ENCODE measurements around the gene HM13.
"Not testable (repeated sequence)": the region's sequence is repeated elsewhere in the genome, so short reads cannot be mapped to it uniquely, and the experiment has no call there.

The HM13 gene

GRCh38 chr20:31500527-31500926 lies 13.7 kb upstream of the HM13 start:
- DNase-seq (ENCODE audit: low read depth) = no peak

DNA sequence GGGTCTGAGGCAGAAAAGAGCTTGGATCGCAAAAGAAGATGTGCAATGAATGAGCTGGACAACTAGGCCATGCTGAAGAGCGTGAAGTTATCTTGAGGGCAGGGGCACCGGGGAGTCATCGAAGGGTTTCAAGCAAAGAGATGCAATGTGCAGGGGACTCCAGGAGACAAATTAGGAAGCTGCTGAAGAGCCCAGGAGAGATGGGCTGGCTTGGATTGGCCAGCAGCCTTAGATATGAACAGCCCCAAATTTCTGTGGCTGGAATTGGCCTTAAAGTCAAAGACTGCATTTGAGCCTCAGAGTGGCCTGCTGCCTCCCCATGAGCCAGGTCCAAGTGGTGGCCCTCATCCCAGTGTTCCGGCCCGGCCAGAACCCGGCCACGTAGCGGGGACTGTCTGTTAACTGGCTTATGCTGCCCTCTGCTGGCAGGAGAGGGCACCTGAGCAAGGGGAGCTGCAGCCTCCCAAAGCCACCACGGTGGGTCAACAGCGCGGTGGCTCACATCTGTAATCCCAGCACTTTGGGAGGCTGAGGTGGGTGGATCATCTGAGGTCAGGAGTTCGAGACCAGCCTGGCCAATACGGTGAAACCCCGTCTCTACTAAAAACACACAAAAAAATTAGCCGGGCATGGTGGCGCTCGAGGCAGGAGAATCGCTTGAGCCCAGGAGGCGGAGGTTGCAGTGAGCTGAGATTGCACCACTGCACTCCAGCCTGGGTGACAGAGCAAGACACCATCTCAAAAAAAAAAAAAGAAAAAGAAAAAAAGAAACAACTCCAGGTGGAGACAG lies 11.2 kb upstream of the HM13 start:
- peak; percentile 67 for DNase-seq (ENCODE audit: low read depth)

GRCh38 chr20:31505903-31506302 lies 8.3 kb upstream of the HM13 start:
- DNase-seq (ENCODE audit: low read depth) = no peak

DNA sequence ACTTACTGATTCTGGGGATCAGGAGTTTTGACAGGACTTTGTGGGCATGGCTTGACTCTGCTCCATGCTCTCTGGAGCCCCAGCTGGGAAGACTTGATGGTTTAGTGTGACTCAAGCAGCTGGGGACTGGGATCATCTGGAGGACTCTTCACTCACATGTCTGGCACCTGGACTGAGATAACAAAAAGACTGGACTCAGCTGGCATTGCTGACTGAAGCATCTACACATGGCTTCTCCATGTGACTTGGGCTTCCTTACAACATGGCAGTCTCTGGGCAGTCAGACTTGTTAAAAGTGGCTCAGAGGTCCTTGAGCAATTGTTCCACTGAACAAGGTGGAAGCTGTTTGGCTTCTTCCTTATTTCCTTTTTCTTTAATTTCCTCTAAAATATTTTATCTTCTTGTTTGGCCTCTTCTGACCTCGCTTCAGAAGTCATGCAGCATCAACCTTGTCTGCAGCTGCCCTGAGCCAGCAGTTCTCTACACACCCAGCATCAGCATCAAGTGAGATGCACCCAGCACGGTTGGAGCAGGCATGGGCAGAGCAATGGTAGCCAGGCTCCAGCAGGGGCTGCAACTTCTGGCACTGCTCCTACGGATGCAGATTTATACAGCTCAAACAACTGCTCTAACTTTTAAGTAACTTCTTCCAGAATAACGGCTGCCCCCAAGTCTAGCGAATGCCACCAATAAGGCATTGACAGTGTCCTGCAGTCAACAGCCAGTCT lies 5.6 kb upstream of the HM13 start:
- no peak for DNase-seq (ENCODE audit: low read depth)

DNA sequence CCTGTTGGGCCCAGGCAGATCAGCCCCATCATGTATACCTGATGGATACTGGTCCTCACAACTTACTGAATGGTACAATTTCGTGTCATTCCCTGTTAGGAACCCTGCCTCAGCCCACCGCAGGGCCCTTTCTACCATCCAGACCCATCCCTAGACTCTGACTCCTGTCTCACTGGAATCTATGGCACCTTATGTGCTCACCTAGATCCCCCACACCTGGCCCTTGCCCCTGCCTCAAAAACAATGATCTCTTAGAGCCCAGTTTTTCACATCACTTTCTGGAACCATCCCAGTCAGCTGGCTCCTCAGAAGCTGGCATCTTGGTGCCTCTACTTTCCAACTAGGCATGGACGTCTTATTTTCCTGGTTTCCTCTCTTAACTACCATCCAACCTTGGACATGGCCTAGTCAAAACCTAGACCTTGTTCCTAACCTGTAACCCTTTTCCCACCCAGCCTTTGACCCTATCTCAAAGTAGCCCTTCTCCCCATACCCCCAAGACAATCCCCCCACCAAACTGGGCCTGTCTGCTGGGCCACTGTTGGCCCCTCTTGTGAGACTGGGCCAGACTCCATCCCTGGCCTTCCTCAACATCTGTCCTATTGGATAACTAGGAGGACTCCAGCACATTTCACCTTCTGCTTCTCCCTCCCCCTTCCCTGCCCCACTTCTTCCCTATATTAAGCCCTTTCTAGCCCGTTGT lies 981 bp downstream of the HM13 start:
- DNase-seq (ENCODE audit: low read depth) = no peak

DNA sequence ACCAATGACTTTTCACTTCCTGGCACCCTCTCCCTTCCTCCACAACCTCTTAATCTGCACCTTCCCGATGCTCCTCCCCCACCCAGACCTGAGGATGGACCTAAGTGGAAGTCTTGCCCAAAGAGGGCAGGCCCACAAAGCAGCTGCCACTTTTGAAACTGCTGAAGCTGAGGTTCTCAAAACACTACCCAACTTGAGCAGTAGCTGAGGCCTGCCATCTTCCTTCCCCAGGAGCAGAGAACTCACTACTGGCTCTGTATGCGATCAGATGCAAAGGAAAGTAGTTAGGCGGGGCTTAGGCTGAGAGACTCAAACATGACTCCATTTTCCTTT lies 1.5 kb downstream of the HM13 start:
- no peak for DNase-seq (ENCODE audit: low read depth)

DNA sequence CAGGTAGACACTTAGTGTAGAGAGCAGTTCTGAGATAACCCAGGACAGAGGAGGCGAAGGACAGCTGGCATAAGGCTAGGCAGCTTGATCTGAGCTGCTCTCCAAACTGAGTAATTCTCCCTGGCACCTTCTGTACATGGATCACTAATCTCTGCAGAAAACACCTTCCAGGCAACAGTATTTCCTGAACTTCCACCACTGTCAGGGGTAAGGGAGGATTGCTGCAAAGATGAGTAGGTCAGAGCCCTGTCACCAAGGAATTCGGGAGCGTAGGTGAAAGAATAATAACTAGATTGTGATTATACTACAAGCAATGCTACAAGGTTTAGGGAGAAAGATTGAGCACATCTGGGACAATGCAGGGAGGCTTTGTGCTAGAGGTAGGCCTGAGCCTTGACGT lies 1.9 kb downstream of the HM13 start:
- no peak for DNase-seq (ENCODE audit: low read depth)

GRCh38 chr20:31516651-31517050 lies 2.4 kb downstream of the HM13 start:
- no peak for DNase-seq (ENCODE audit: low read depth)

GRCh38 chr20:31517373-31517772 lies 3.1 kb downstream of the HM13 start:
- no peak for DNase-seq (ENCODE audit: low read depth)

GRCh38 chr20:31521267-31521666 lies 7.0 kb downstream of the HM13 start:
- not testable (repeated sequence) for DNase-seq (ENCODE audit: low read depth)

GRCh38 chr20:31522731-31523130 lies 8.5 kb downstream of the HM13 start:
- no peak for DNase-seq (ENCODE audit: low read depth)

DNA sequence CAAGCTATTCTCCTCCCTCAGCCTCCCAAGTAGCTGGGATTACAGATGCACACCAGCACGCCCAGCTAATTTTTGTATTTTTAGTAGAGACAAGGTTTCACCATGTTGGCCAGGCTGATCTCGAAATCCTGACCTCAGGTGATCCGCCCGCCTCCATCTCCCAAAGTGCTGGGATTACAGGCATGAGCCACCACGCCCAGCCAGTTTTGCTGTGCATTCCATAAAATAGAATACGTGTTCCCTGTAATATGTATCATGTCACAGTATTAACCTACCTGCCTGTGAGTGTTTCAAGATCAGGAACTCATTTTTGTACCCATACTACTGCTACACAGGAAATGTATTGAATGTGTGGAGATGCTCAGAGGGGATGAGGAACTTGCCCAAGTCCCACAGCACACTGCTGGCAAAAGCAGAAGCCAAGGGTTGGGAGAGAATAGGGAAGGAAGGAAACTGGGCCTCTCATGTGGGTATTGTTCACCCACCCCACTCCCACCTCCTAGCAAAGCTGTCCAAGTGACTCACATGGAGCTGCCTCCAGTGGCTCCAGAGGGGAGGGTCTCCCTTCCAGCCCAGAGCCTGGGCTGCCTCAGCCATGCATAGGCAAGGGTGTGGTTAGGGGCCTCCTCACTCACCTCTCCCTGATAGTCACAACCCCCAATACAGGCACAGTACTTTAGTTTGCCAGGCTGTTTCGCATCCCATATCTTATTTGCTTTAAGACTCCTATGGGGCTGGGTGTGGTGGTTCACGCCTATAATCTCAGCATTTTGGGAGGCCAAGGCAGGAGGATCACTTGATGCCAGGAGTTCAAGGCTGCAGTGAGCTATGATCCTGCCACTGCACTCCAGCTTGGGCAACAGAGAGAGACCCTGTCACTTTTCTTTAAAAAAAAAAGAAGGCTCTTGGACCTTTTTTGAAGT lies 9.4 kb downstream of the HM13 start:
- no peak for DNase-seq (ENCODE audit: low read depth)

DNA sequence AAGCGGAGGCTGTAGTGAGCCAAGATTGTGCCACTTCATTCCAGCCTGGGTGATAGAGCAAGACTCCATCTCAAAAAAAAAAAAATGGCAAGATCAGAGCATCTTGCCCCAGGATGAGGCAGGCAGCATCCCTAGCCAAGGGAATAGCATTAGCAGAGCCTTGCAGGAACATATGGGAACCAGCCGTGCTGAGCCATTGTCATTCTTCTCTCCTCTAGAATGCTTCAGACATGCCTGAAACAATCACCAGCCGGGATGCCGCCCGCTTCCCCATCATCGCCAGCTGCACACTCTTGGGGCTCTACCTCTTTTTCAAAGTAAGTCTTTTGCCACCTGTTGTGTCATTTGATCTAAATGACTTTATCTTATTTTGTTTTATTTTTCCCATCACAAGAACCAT lies 13.0 kb downstream of the HM13 start:
- no peak for DNase-seq (ENCODE audit: low read depth)

DNA sequence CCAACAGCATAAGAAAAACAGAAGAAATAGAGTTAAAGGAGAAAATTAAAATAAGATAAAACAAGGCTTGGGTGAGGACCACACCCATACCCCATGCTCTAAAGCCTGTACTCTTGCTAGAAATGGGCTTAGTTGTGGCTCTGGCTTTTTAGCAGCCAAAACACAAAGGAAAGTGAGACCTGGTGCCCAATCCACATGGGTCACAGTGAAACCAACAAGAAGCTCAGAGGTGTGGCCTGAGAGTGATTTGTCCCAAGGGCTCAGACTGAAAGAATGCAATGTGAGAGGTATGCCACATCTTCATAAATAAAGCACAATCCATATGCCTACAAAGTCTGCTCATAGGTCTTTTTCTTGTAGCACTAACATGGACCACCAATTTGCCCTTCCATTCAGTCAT lies 21.1 kb downstream of the HM13 start:
- DNase-seq (ENCODE audit: low read depth) = no peak

- no peak for DNase-seq (ENCODE audit: low read depth)
Measured at GRCh38 chr20:31536575-31536974, 22.3 kb downstream of the HM13 start.

GRCh38 chr20:31537116-31537871 lies 23.1 kb downstream of the HM13 start:
- DNase-seq (ENCODE audit: low read depth) = no peak

GRCh38 chr20:31537890-31538289 lies 23.6 kb downstream of the HM13 start:
- no peak for DNase-seq (ENCODE audit: low read depth)

DNA sequence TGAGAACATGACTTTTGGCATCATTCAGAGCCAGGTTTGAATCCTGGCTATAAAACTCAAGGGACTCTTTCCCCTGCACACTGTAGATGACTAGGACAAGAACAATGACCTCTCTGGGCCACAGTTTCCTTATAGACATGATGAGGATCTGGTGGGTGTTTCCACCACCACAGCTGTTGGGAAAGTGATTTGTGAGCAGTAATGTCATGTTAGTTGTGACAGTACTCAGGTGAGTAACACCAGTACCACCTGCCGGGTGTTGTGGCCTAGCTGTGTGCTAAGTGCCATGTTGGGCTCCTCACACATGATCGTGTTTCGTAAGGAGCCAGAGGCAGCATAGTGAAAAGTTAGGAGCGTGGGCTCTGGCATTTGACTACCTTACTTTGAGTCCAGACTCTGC lies 24.1 kb downstream of the HM13 start:
- DNase-seq (ENCODE audit: low read depth) = no peak

DNA sequence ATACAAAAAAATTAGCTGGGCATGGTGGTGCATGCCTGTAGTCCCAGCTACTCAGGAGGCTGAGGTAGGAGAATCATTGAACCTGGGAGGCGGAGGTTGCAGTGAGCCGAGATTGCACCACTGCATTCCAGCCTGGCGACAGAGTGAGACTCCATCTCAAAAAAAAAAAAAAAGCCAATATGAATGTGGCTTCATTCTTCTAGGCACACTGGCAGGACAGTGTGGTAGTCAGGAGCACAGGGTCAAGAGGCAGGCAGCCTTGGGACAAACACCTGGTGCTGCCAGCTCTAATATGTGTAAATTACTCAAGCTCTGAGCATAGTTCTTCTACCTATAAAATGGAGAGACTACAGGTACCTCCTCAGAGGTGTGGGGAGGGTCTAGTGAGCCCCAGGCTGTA lies 25.4 kb downstream of the HM13 start:
- DNase-seq (ENCODE audit: low read depth) = not testable (repeated sequence)

DNA sequence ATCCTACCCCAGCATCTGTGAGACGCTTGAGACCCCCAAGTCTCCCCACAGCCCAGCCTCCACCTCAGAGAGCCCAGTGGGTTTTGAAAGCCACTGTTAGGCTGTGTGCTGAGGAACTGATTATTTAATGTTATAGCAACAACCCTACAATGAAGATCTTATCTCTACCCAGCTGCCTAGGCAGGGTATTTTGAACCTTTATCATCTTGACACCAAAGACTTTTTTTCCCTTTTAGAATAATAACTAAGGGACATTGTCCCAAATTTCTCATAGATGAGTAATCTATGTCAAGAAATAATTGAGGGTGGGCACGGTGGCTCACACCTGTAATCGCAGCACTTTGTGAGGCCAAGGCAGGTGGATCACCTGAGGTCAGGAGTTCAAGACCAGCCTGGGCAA lies 26.2 kb downstream of the HM13 start:
- no peak for DNase-seq (ENCODE audit: low read depth)

GRCh38 chr20:31542201-31542842 lies 28.1 kb downstream of the HM13 start:
- DNase-seq (ENCODE audit: low read depth) = no peak
